Amygdala (tissue), 56 donors: ENCODE results near the gene CDYL2.

Experiments
- DNase-seq, 56 donors: peaks; one replicate each; lab custom pipeline; 2025; lab: John Stamatoyannopoulos, UW

CDYL2 gene

DNA sequence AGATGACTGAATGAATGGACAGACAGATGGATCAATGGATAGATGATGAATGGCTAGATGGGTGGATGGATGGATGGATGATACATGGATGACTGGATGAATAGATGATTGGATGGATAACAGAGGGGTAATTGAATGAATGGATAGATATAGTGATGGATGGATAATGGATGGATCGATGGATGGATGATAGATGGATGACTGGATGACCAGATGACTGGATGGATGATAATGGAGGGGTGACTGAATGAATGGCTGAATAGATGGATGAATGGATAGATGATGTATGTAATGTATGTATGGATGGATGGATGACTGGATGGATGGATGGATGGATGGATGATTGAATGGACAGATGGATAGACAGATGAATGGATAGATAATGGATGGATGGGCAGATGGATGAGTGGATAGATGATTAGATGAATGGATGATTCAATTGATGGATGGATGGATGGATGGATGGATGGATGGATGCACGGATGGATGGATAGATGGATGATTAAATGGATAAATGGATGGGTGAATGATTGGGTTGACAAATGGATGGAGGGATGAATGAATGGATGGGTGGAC, 87.7 kb downstream of the CDYL2 start:
- DNase-seq, result no peak

DNA sequence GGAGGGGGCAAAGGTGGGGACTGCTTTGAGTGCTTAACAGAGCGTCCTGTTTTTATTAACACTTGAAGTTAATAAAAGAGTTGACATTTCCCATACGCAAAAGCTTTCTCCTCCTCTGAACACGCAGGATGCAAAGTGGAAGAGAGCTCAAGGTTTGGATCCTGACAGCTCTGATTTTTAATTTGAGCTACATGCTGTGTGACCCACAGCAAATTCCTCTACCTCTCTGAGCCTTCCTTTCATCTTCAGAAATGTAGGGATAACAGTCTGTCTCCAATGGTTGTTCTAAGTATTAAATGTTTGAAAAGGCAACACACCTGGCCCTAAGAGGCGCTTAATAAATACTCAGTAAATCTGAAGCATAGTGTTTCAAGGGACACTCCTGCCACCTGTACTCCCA, 93.0 kb downstream of the CDYL2 start:
- no peak for DNase-seq

DNA sequence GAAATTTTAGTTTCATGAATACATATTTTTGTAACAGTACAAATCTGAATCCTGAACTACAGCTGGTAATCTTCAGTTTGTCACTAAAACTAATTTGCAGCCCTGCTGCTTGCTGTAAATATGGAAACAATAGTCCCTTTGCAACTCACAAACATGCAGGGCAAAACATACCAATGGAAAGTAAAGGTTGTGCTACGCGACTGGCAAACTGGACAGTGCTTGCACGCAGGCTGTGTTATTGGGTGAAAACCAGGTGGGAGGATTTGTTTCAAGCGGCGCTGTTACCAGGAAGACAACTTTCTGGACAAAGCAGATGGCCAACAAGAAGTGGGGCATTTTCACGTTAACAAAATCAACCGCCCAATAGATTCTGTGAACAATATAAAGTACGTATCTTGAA, 93.5 kb downstream of the CDYL2 start:
- peak in 1 of 56 donors; percentile 2 for DNase-seq

DNA sequence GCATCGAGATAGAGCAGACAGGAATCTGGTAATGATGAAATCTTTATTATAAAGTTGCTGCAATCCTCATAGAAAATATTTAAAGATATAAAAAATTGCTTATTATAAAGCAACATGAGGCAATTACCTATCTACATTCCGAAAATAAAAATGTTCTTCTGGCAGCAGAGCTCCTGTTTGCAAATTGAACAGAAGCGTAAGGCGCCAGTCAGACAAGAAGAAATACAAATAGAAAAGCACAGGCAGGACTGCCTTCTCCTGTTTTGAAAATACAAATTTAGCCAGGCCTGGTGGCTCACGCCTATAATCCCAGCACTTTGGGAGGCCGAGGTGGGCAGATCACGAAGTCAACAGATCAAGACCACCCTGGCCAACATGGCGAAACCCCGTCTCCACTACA, 95.6 kb downstream of the CDYL2 start:
- no peak for DNase-seq

DNA sequence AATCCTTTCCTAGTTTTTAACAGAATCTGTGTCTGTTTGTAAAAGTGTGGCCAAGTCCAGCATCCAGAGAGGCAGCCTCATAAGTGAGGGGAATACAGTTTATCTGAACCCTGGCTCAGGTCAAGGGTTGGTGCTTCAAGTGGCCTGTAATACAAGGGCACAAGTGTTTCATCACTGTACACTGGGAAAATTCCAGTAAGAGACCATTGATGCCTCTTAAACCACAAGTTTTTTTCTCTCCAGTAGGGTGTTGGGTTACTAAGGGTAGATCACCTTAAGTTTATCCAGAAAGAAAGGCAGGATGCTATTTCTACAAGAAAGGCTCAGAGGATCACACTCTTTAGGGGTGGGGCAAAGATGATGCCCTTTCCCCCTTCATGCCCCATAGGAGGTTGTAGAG, 96.7 kb downstream of the CDYL2 start:
- no peak for DNase-seq

DNA sequence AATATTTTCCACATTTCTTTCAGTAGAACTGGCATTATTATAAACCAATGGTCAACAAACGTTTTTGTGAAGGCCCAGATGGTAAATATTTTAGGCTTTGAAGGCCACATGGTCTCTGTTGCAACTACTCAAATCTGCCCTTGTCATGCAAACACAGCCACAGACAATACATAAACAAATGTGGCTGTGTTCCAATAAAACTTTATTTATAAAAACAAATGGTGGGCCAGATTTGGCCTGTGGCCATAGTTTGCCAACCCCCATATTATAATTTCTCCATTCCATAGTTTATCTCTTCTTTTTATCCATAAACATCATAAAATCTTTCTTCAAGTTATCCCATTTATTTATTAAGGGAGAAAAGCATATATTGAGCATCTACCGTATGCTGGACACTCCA, 98.8 kb downstream of the CDYL2 start:
- DNase-seq, result no peak

DNA sequence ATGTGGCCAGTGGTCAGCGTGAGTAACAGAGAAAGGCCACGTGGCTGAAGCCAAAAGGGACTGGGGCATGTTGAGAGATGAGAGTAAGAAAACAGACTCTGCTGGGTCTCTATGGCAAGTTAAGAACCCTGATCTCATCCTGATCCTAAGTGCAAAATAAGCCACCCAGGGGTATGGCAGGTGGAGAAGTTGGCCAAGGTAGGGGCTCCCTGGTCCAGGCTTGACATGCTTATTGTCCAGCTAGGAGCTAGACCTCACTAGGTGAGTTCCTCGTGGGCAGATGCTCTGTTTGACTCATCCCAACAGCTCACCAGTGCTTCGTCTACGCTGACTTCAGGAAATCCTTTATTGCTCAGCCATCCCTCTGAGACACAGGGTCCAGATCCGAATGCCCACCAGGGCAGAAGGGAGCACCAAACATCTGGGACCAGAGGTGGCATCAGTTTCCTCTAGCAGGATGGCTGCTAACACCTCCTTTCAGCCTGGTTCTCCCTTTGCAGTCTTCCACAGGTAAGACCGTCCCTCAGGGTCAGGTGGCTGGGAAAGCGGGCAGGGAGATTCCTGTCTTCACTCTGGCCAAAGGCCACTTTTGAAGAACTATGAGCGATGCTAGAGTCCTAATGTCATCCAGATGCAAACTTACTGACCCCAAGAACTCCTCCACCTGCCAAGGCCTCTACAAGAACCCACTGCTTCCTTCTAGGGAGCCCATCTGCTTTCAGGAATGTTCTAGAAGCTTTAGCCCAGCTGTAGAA, 99.5 kb downstream of the CDYL2 start:
- DNase-seq, result no peak

DNA sequence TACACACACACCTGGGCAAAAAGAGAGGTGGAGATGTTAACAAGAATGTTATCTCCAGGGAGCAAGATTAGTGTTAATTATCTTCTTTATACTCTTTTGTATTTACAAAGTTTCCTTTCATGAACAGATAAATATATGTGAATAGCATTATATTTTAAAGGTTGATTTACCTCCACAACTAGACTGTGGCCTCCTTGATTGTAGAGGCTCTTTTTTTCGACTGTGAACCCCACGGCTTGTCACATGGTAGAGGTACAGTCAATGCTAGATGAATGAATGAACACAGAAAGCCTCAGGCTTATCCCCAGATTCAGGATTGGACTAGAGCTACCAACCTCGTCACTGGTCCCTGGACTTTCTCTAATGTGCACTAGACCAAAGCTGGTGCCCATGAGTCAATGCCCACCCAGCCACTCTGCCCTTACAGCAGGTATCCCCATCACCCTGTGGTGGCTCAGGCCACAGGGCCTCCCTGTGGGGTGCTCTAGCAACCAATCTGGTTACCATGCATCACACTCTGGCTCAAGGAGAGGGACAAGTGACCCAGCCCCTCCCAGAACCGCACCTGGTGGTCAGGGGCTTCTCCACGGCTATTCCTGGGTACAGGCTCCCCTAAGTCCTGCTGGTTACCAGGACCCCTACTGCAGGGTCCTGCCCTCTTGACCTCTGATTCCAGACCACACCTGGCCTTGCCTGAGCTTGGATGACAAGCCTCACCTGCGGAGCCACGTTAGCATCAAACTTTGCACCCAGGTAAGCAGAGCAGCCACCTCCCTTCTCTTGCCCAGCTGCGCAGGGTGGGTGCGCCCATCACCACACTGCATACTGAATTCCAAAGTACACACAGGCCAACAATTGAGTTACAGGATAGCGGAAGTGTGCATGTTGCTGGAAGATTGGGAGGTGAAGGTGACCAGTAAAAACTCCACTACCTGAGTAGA, 101.0 kb downstream of the CDYL2 start:
- no peak for DNase-seq

DNA sequence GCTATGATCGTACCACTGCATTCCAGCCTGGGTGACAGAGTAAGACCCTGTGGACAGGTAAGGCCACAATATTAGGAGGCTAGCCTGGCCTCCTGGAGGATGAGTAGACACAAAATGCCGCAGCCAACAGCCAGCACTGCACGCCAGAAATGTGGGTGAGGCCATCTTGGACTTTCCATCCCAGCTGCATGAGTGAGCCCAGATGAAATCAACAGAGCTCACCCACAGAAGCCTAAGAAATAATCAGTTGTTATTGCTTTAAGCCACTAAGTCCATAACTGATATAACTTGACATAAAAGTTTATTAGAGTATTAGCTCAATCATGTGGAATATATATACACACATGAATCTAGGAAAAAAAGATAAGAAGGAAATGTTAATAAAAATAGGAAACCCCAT, 101.7 kb downstream of the CDYL2 start:
- DNase-seq, result no peak

DNA sequence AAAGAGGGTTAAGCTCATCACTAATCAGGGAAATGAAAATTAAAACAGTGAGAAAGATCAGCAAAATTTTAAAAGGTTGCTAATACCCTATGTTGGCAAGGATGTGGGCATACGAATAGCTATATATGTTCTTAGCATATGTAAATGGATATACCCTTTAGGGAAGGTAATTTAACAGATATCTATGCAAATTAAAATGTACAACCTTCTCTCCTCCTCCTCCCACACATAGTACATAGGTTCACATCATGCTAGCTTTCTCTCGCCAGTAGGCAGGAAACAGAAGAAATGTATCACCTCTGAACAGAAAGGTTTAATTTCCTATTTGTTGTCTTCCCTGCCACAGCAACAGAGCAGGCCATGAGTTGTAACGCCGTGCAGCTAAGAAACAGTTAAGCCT, 103.8 kb downstream of the CDYL2 start:
- DNase-seq, result no peak

DNA sequence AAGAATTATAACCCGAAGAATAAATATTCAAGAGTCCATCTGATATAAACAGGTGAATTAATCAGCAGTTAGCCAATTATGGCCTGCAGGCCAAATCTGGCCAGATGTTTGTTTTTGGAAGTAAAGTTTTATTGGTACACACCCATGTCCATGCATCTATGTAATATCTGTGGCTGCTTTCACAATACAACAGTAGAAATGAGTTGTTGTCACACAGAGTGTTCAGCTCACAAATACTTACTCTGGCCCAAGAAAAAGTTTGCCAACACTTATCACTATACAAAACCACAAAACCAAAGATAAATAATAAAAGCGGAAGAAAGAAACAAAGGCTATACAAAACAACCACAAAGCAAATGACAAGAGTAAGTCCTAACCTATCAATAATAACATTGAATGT, 109.4 kb downstream of the CDYL2 start:
- DNase-seq, result no peak

DNA sequence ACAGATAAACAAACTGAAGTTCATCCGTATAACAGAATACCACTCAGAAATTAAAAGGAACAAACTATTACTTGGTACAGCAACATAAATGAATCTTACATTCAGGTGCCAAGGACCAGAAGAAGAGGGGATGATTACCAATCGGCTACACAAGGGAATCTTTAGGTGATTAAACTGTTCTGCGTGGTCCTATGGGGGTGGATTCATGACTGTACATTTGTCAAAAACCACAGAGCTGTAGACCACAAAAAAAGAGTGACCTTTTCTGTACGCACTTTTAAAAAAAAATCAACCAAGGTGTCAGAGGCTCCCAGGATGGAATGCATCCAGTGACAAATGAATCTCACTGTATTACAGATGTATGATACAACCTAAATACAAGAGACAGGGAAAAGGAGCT, 110.8 kb downstream of the CDYL2 start:
- no peak for DNase-seq

DNA sequence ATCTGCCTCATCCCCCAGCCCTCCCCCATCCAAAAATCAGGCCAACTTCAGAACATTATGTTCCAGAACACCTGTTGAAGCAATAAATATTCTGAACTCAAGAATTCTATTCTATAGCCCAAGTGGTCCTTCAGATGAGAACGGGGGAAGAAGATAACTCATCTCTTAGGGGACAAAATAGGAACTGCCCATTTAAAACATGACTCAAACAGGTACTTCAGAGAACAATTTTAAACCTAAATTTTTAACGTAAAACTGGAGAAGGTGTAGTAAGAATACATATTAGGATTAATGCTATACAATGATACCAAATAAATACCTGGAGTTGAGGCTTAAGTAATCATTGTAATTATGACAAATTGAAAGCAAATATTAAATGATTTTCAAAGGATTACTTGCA, 112.1 kb downstream of the CDYL2 start:
- no peak for DNase-seq

DNA sequence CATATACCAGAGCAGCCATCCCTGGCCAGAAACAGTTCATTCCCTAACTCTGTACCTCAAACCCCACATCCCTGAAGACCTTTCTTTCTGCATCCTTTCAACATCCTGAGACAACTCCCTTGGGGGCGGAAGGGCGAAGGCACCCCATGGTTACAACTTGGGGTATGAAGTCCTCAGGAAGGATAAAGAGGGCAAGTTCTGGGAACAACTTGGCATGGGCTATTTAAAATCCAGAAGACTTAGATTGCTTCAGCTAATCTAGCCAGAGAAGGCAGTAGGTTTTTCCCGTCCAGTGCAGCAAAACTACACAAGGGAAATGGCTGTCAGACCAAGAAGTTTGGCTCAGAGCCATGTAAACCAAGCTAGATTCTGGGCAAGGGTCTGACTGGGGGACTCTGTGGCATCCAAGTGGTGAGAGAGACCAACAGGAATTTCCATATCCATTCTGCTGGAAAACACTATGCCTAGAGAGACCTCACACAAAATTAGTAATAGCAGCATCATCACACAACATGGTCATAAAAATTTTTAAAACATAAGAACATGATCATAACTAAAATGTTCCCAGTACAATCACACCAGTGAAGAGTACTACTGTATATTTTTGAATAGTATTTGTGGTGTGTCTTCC, 113.2 kb downstream of the CDYL2 start:
- no peak for DNase-seq

DNA sequence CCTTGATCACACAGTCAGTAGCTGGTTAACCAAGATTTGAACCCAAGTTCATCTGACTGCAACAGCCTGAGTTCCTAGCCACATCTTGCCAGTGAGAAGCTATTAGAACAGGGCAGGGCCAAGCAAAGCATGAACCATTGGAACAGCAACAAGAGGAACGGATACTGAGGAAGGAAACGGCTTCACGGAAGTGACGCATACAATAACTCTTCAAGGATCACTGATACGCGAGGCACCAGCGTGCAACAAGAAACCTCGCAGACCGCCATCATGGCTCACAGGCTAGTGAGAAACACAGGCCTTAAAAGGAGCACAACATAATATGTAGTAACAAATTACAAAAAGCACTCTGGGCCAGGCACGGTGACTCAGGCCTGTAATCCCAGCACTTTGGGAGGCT, 114.9 kb downstream of the CDYL2 start:
- no peak for DNase-seq

DNA sequence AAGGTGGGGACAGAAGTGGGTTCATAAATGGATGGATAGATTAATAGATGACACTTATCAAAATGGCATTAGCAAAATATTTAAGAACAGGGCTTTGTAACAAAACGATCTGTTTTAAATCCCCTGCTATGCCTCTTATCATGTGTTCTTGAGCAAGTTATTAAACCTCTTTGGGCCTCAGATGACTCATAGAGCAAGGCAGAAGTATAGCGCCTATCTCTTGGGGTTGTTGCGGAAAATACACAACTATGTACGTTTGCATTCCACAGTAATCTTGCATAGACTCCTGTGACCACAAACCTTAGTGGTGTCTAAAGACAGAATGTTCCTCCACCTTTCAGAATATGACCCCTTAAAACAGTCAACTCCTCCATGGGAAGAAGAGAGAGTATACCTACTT, 116.8 kb downstream of the CDYL2 start:
- no peak for DNase-seq

DNA sequence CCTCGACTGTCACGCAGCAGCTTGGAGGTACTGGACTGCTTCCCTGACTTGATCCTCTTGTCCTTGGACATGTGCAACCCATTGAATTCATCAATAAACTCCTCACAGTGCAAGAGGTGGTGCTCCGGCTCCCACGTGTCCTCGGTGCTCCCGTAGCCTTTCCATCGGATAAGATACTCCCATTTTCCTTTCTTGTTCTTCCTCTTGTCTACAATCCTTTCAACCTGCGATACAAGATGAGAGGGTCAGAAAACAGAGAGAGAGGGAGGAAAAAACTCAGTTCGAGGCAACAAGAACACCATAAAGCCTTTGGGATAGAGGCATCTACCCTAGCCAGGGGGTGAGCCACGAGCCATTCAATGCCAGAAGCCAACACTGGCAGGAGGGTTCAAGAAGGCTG, 119.5 kb downstream of the CDYL2 start:
- no peak for DNase-seq

DNA sequence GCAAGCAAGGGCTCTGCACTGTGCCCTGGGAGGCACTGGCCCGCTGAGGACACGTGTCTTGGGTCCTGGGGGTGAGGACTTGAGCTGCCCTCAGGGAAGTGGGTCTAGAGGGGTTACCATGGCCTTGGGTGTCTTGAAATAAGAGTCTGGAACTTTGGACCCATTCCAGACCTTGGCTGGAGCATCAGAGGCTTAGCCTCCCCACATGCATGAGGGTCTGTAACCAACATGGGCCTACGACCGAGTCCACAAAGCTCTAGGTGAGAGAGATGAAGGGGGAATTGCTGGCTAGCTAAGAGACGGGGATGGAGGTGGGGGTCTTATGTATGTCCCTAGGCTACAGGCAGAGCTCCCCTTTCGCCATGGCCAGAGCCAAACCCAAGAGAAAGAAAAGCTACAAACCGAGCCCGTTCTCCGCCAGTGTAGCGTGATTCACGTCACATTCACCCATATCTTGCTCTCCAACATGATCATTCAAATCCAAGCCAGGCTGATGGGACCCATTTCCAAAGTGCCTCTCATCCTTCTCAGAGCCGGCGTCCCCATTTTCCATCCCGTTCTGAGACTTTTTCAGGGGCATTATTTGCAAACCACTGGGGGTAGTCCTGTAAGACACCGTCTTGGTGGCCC, 120.1 kb downstream of the CDYL2 start:
- no peak for DNase-seq

DNA sequence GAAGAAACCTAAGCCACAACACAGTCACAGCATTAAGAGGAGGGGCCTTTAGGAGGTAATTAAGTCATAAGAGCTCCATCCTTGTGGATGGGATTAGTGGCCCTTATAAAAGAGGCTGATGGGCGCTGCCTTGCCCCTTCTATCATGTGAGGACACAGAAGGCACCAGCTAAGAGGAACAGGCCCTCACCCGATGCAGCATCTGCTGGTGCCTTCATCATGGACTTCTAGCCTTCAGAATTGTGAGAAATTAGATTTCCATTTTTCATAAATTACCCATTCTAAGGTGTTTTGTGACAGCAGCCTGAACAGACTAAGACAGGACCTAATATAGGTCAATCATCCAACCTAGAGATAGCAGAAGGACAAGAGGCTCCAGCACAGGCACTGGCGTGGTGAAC, 120.8 kb downstream of the CDYL2 start:
- DNase-seq, result no peak

DNA sequence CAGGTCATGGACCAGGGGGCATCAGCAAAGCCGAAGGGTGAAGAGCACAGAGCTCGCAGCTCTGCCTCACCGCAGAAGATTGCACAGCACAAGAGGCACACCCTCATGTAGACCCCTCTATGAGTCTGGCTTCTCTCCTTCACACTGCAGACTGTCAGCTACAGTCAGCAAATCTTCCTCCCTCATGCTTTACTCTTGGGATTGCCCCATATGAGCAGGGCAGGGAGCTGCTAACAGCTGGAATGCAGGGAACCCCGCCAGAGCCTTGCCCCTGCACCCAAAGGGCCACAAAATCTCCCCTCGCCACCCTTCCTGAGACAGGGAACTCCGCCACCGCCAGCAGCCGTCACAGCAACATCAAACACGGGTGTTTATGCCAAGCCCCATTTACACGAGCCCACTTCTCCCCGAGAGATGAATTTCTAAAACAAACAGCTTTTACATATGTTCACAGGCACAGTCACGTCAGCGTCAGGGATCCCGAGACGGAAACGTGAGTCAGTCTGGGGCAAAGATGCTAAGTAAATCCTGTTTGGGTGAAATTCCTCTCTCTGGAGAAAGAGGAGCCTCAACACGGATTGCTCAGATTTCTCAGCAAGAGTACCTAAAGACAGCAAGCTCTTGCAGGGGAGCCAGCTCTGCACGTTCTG, 121.9 kb downstream of the CDYL2 start:
- DNase-seq, result peak in 5 of 56 donors; percentile 4 to 43 (median 15)
